Skeletal muscle satellite cell (primary cell): ENCODE measurements around the gene FHIP2A.
"Not testable (repeated sequence)": the region's sequence is repeated elsewhere in the genome, so short reads cannot be mapped to it uniquely, and the experiment has no call there.

ENCODE experiments used
- H3K27me3 ChIP-seq: 2 replicates; pipeline ENCODE4 v1.7.0; 2013; ENCODE audit warnings: low read length; ENCODE audit not compliant: control insufficient read depth, insufficient read depth
- H3K36me3 ChIP-seq: 2 replicates; pipeline ENCODE4 v1.7.0; 2013; ENCODE audit warnings: mild to moderate bottlenecking, control low read depth, low read length; ENCODE audit not compliant: insufficient read depth
- H3K4me1 ChIP-seq: 2 replicates; pipeline ENCODE4 v1.7.0; 2013; ENCODE audit warnings: low read length; ENCODE audit not compliant: control insufficient read depth, insufficient read depth
- H3K4me2 ChIP-seq: 2 replicates; pipeline ENCODE4 v1.7.0; 2013; ENCODE audit warnings: mild to moderate bottlenecking, low read length
- H3K4me3 ChIP-seq: 2 replicates; pipeline ENCODE4 v1.7.0; 2013; ENCODE audit warnings: low read length
- H3K9ac ChIP-seq: 2 replicates; pipeline ENCODE4 v1.7.0; 2013; ENCODE audit warnings: mild to moderate bottlenecking, low read depth, low read length, moderate library complexity
- H3K9me3 ChIP-seq: replicated peaks from 2 replicates; pipeline ENCODE4 v1.7.0; 2013; ENCODE audit warnings: mild to moderate bottlenecking, control low read depth, low read length

Gene FHIP2A

GRCh38 chr10:114787131-114787530, 34.4 kb upstream of the FHIP2A start:
- H3K9ac ChIP-seq, H3K36me3 ChIP-seq, H3K4me3 ChIP-seq, H3K9me3 ChIP-seq, H3K4me2 ChIP-seq, H3K27me3 ChIP-seq, H3K4me1 ChIP-seq: not testable (repeated sequence)

GRCh38 chr10:114791768-114792167, 29.8 kb upstream of the FHIP2A start:
- no peak overlapping the region for H3K4me2 ChIP-seq
- H3K27me3 ChIP-seq, result no peaks in the 10 kb centered on the region
- H3K36me3 ChIP-seq, result no peaks in the 10 kb centered on the region
- H3K9ac ChIP-seq, result no peak overlapping the region
- no peaks in the 10 kb centered on the region for H3K9me3 ChIP-seq
- H3K4me1 ChIP-seq, result peaks cover 5% of the 10 kb centered on the region
- H3K4me3 ChIP-seq, result no peak overlapping the region

DNA sequence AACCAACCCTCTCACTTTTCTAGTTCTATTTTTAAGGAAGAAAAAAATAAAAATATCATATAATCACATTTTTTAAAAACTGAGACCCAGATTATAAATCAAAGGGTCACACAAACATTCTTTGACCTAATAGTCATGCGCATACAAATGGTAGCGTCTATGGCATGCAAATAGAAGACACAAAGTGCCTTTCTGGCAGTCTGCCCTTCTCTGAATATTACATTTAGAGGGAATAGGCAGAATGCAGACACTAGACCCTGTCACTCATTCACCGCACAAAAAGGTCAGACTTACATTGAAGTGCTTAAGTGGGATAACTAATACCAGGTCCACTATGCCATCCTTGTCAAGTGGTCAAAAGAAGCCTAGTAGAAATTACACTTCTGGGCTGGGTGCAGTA, 26.5 kb upstream of the FHIP2A start:
- no peaks in the 10 kb centered on the region for H3K9me3 ChIP-seq
- no peak overlapping the region for H3K9ac ChIP-seq
- no peak overlapping the region for H3K4me2 ChIP-seq
- H3K36me3 ChIP-seq, result no peaks in the 10 kb centered on the region
- H3K4me3 ChIP-seq, result no peak overlapping the region
- H3K27me3 ChIP-seq, result no peaks in the 10 kb centered on the region
- no peaks in the 10 kb centered on the region for H3K4me1 ChIP-seq

- no peak overlapping the region for H3K4me3 ChIP-seq
Measured at GRCh38 chr10:114800361-114800760, 21.2 kb upstream of the FHIP2A start.

GRCh38 chr10:114801411-114801813, 20.2 kb upstream of the FHIP2A start:
- H3K36me3 ChIP-seq, result no peaks in the 10 kb centered on the region
- H3K9ac ChIP-seq, result no peak overlapping the region
- H3K4me1 ChIP-seq, result peaks cover 5% of the 10 kb centered on the region
- no peaks in the 10 kb centered on the region for H3K27me3 ChIP-seq
- no peak overlapping the region for H3K4me2 ChIP-seq
- H3K4me3 ChIP-seq, result no peak overlapping the region
- no peaks in the 10 kb centered on the region for H3K9me3 ChIP-seq

More at GRCh38 chr10:114800361-114800760, 21.2 kb upstream of the FHIP2A start:
- Histone ChIP-seq H3K4me1 (peaks cover 5% of the 10 kb centered on the region), H3K4me2 (no peak overlapping the region), H3K36me3 (no peaks in the 10 kb centered on the region), H3K9me3 (no peaks in the 10 kb centered on the region), H3K9ac (no peak overlapping the region), H3K27me3 (no peaks in the 10 kb centered on the region)

DNA sequence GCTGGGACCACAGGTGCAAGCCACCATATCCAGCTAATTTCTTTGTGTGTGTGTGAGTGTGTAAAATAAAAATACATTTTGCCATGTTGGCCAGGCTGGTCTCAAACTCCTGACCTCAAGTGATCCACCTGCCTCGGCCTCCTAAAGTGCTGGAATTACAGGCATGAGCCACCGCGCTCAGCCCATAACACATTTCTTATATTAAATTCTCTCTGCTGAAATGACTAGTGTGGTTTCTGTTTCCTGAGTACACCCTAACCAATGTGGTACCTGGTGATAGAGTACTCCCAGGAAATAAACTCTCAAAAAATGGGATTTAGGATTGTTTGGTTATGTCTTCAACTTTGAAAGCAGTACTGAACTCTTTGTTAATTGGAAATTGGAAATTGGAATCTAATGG, 19.4 kb upstream of the FHIP2A start:
- Histone ChIP-seq H3K4me3 (no peak overlapping the region), H3K9me3 (no peaks in the 10 kb centered on the region), H3K4me1 (peaks cover 5% of the 10 kb centered on the region), H3K36me3 (no peaks in the 10 kb centered on the region), H3K4me2 (no peak overlapping the region), H3K9ac (no peak overlapping the region), H3K27me3 (no peaks in the 10 kb centered on the region)

- Histone ChIP-seq H3K4me1 (no peaks in the 10 kb centered on the region), H3K9me3 (no peaks in the 10 kb centered on the region), H3K4me3 (no peak overlapping the region), H3K9ac (no peak overlapping the region), H3K36me3 (no peaks in the 10 kb centered on the region), H3K4me2 (no peak overlapping the region), H3K27me3 (no peaks in the 10 kb centered on the region)
Measured at GRCh38 chr10:114806562-114807391, 14.8 kb upstream of the FHIP2A start.

GRCh38 chr10:114808982-114809381, 12.6 kb upstream of the FHIP2A start:
- Histone ChIP-seq H3K9me3 (no peaks in the 10 kb centered on the region), H3K4me3 (no peak overlapping the region), H3K4me1 (no peaks in the 10 kb centered on the region), H3K4me2 (no peak overlapping the region), H3K9ac (no peak overlapping the region), H3K27me3 (no peaks in the 10 kb centered on the region), H3K36me3 (no peaks in the 10 kb centered on the region)

DNA sequence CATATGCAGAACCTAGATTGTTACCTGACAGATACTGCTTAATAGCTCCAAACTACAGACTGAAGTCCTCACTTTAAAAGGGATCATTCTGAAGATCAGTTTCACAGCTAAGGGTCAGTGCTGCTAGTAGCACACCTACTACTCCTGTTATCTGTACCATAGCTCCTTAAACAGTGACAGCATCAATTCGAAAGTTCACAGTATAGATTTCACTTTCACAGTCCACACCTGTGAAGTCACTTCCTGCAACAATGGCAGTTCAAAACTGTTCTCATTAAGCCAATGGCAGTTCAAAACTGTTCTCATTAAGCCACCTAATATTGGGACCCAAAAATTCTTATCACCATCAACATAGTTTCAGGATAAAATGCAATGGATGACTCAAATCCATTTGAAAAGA, 10.7 kb upstream of the FHIP2A start:
- H3K9ac ChIP-seq, result no peak overlapping the region
- H3K36me3 ChIP-seq, result no peaks in the 10 kb centered on the region
- no peak overlapping the region for H3K4me2 ChIP-seq
- no peaks in the 10 kb centered on the region for H3K9me3 ChIP-seq
- no peaks in the 10 kb centered on the region for H3K27me3 ChIP-seq
- H3K4me3 ChIP-seq, result no peak overlapping the region
- H3K4me1 ChIP-seq, result no peaks in the 10 kb centered on the region

DNA sequence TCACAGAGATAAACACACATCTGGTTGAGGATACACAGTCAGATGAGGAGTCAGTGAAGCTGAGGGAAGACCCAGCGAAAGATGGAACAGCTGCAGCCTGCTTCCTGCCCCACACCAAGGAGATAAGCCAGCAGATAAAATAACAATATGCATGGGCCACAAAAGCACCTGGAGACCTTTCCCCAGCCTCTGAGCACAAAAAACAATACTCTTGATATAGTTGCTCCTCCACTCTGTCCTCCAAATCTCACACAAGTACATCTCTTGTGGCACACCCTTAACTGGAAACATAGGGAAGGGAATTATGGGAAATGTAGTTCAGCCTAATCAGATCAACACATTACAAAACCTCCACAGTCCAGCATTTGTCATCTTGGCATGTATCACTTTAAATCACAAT, 9.7 kb upstream of the FHIP2A start:
- H3K9ac ChIP-seq, result no peak overlapping the region
- H3K4me1 ChIP-seq, result no peaks in the 10 kb centered on the region
- H3K9me3 ChIP-seq, result no peaks in the 10 kb centered on the region
- no peak overlapping the region for H3K4me2 ChIP-seq
- H3K36me3 ChIP-seq, result no peaks in the 10 kb centered on the region
- H3K27me3 ChIP-seq, result no peaks in the 10 kb centered on the region
- H3K4me3 ChIP-seq, result no peak overlapping the region

DNA sequence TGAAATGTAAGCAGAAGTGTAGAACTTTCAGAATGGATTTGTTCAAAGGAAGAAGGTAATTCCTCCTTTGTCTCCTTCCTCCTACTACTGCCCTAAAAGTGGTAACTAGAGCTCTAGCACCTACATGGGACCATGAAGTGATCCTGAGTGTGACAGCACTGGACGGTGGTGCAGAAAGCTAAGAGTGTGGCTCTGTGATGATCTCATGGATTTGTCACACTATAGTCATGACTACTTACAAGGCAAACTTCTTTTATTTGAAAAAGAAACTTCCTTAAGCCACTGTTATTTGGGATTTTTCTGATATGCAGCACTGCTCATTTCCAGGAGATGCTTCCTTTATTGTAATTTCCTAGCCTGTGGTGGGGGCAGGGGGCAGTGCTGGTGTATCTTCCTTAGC, 5.8 kb upstream of the FHIP2A start:
- Histone ChIP-seq H3K9me3 (no peaks in the 10 kb centered on the region), H3K4me3 (no peak overlapping the region), H3K36me3 (no peaks in the 10 kb centered on the region), H3K4me2 (no peak overlapping the region), H3K9ac (no peak overlapping the region), H3K27me3 (no peaks in the 10 kb centered on the region), H3K4me1 (no peaks in the 10 kb centered on the region)

GRCh38 chr10:114816308-114816707, 5.3 kb upstream of the FHIP2A start:
- Histone ChIP-seq H3K36me3 (no peaks in the 10 kb centered on the region), H3K4me2 (no peak overlapping the region), H3K27me3 (no peaks in the 10 kb centered on the region), H3K4me3 (no peak overlapping the region), H3K9me3 (no peaks in the 10 kb centered on the region), H3K4me1 (no peaks in the 10 kb centered on the region), H3K9ac (no peak overlapping the region)
